ENCODE data around the gene JMJD6. TPM values are rescaled to one million over a fixed set of nuclear protein-coding genes. Genes with fewer than 3 reads are reported as not detected.
"Not testable (repeated sequence)": the region's sequence is repeated elsewhere in the genome, so short reads cannot be mapped to it uniquely, and the experiment has no call there.

JMJD6 gene
- total RNA-seq, 2 donors from 2014 or later: 17.7 to 40.5 TPM

DNA sequence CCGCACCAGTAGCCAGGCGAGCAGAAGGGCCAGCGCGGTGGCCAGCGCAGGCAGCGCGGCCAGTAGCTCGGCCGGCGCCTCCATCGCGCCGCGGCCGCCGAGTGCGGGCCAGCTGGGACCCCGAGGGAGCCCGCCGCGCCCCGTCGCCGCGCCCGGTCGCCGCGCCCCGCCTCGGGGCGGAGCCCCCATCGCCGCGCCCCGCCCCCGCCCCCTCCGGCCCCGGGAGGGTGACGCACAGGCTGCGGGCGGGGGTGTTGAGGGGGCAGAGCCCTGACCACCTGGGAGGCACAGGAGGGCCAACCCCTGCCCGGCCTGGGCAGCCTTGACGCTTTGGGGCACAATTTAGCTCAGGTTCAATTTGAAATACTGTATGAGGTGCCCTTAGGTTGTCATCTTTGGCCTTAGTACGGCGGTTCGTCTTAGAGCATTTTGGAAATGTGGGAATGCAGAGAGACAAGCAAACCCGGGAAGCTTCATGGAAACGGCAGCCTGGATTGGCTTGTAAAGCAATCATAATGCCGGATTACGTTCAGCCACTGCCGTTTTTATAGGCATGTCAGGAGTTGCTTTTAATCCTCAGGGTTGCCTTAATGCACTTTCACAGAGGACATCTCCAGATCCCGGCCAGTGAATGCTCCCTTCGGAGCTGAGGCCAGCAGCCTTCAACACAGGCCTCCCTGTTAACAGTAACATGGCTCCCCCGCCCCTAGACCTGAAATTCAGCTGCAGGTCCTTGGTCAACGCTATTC lies 15.4 kb downstream of the JMJD6 start, which contains the start of gene MXRA7:
Gene MXRA7, minus strand, starts transcription at position 103 of the 749 bp plus-strand sequence. Its CDS starts 19 bp downstream, at position 84.
- intact Hi-C loops (cut with DNase I): loop anchor here (5.0 kb wide), 2 partner anchors 39 to 154 kb away; no protein-coding TSS in a partner anchor
- H3K9me3 ChIP-seq: no peaks in the 10 kb centered on the region
- TF ChIP-seq POLR2A (IDR thresholded peaks at IDR 0.05): no peak
- peak; percentile 30 for TF ChIP-seq POLR2AphosphoS5 (IDR thresholded peaks at IDR 0.05)

DNA sequence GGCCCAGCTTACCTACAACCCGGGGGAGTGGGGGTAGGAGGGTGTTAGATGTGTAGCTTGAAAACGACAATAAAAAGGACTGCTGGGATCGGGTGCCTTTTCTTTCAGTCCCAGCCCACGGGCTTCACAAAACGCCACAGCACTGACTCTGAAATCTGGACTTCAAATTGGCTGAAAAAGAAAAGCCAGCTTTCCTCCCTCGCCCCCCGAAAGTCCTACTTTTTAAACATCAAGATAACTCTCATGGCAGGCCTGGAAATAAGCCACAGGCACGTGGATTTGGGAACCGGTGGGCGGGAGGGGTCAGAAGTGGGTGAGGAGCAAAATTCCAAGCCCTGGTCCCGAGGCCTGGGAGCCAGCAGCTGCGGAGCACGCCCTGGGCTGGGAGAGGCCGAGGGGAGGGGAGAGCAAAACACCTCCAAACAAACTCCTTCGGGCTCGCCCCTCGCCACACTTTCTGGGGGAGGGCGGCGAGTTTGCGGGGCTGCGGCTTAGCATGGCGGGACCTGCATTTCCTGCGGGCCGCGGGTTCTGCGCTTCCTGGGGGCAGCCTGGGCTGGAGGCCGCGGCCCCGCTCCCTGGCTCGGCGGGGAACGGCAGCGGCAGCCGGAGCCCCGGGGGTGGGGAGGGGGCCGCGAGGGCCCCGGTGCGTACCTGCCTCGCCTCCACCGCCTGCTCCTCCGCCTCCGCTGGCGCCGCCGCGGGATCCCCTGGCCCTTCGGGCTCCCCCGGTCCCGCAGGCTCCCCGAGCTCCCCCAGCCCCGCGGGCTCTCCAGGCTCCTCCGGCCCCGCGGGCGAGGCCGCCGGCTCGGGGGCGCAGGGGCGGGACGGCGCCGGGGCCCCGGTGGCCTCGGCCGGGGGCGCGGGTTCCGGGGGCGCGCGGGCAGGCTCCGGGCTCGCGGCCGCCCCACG lies 16.2 kb downstream of the JMJD6 start:
- H3K27ac ChIP-seq: peak overlapping the region; percentile 86
- DNase-seq (ENCODE audit: low spot score); H3K4me1 ChIP-seq (replicated peaks); H3K9me3 ChIP-seq; H3K36me3 ChIP-seq; H3K27me3 ChIP-seq (replicated peaks; ENCODE audit: insufficient read depth): not testable (repeated sequence)
- intact Hi-C loops (cut with DNase I): loop anchor here (1.0 to 5.0 kb wide), 3 partner anchors 16 to 153 kb away; partner anchors contain the start of genes JMJD6 and METTL23
- H3K4me3 ChIP-seq: peak overlapping the region; percentile 50 to 54
- 5% methylated on average over 22 of the region's 79 CpGs for WGBS

More for the DNA sequence above, 15.4 kb downstream of the JMJD6 start, which contains the start of gene MXRA7:
- peak within 1 kb of the TSS; percentile 50 to 54 for H3K4me3 ChIP-seq
- peak; percentile 58 for DNase-seq (ENCODE audit: low spot score)
- peaks cover 8% of the 10 kb centered on the region for H3K4me1 ChIP-seq (replicated peaks)
- H3K36me3 ChIP-seq: no peaks in the 10 kb centered on the region
- peak within 1 kb of the TSS; percentile 86 to 89 for H3K27ac ChIP-seq
- H3K27me3 ChIP-seq (replicated peaks; ENCODE audit: insufficient read depth): no peaks in the 10 kb centered on the region
- WGBS: 9% methylated on average over 14 of the region's 56 CpGs

DNA sequence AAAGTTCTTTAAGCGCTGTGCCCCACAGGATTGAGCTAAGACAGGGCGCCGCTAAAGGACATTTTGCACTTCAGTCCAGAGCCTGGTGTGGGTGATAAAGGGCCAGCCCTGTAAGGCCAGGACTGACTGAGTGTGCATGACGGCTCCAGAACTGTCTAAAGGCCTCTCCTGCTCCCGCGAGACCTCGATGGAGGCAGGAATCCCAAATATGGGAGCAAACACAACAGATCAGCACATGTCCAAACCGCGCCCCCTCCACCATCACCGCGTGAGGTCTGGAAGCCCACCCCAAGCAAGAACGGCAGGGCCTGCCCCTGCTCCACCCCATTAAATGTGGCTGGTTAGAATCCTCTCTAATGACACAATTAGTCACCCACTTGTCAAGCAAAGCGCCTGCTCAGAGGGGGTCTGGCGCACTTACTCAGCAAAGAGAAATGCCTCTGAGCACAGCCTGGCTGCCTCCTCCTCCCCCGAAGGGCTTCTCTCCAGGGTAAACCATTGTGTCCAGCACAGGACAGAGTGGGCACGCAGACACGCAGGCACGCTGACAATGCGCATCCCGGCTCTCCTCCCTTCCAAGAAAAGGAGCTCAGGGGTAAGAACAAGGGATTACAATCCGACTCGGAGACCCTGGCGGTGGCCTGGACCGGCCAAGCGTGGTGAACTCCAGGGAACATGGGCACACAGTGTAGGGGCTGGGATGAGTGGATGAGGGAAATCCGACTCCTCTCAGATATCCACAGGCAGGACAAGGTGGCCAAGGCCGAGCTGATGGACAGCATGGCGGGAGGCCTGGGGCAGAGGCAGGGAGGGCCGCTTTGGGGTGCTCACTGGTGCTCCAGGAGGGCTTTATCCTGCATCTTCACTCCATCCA lies 17.1 kb downstream of the JMJD6 start:
- Histone ChIP-seq H3K4me1 (replicated peaks) (peaks cover 8% of the 10 kb centered on the region), H3K4me3 (peak overlapping the region; percentile 50 to 54), H3K9me3 (no peaks in the 10 kb centered on the region), H3K27me3 (replicated peaks; ENCODE audit: insufficient read depth) (no peaks in the 10 kb centered on the region), H3K27ac (peak overlapping the region; percentile 86), H3K36me3 (no peaks in the 10 kb centered on the region)
- TF ChIP-seq, protein P1, sequence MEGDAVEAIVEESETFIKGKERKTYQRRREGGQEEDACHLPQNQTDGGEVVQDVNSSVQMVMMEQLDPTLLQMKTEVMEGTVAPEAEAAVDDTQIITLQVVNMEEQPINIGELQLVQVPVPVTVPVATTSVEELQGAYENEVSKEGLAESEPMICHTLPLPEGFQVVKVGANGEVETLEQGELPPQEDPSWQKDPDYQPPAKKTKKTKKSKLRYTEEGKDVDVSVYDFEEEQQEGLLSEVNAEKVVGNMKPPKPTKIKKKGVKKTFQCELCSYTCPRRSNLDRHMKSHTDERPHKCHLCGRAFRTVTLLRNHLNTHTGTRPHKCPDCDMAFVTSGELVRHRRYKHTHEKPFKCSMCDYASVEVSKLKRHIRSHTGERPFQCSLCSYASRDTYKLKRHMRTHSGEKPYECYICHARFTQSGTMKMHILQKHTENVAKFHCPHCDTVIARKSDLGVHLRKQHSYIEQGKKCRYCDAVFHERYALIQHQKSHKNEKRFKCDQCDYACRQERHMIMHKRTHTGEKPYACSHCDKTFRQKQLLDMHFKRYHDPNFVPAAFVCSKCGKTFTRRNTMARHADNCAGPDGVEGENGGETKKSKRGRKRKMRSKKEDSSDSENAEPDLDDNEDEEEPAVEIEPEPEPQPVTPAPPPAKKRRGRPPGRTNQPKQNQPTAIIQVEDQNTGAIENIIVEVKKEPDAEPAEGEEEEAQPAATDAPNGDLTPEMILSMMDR (IDR thresholded peaks at IDR 0.05): no peak
- TF ChIP-seq POLR2AphosphoS5 (IDR thresholded peaks at IDR 0.05): peak; percentile 73
- peak; percentile 44 for DNase-seq (ENCODE audit: low spot score)
- WGBS: 31% methylated on average over 29 of the region's 29 CpGs
- intact Hi-C loops (cut with DNase I): loop anchor here (1.0 kb wide), 1 partner anchor 17 kb away; the partner anchor contains the start of genes JMJD6 and METTL23

DNA sequence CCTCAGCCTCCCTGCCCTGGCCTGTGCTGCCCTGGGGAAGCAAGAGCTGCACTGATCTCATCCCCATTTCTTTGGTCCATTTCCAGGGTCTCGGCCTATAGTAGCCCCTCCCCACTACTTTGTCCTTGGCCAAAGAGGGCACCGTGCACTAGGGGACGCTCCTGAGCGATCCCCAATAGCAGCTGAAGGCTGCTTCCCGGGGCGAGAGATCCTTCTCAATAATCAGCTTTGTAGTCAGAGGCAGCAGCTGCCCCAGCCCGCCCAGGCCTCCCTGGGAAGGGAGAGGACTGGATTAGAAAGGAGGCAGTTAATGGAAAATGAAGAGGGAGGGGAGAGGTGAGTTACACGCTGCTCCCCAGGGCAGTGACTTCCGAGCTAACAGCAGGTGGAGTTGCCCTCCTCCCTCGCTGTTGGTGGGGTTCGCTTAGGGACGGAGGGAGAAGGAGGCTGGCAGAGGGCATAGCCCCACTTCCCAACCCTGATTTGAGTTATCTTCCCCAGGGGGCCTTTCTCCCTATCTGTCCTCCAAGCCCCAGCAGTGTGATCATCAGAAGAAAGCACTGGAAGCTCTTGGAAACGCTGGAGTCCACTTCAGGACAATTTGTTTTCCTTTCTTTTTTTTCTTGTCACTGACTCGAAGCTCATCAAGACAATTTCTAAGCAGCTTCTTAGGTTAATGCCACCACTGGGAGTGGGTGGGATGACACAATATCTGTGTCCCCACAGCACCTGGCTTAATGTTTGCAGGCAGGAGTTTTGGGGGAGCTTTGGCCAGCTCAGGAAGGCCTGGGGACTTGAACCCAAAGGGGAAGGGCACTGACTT lies 18.2 kb downstream of the JMJD6 start:
- H3K27me3 ChIP-seq (replicated peaks; ENCODE audit: insufficient read depth): no peaks in the 10 kb centered on the region
- H3K9me3 ChIP-seq: no peaks in the 10 kb centered on the region
- no peak for DNase-seq (ENCODE audit: low spot score)
- intact Hi-C loops (cut with DNase I): no loop called here
- no peaks in the 10 kb centered on the region for H3K36me3 ChIP-seq
- peaks cover 8% of the 10 kb centered on the region for H3K4me1 ChIP-seq (replicated peaks)
- WGBS: 42% methylated on average over 14 of the region's 14 CpGs
- peak overlapping the region; percentile 86 for H3K27ac ChIP-seq
- TF ChIP-seq POLR2A (IDR thresholded peaks at IDR 0.05): no peak
- TF ChIP-seq POLR2AphosphoS5 (IDR thresholded peaks at IDR 0.05): no peak
- TF ChIP-seq, protein P1 (IDR thresholded peaks at IDR 0.05): no peak
- no peak overlapping the region for H3K4me3 ChIP-seq

DNA sequence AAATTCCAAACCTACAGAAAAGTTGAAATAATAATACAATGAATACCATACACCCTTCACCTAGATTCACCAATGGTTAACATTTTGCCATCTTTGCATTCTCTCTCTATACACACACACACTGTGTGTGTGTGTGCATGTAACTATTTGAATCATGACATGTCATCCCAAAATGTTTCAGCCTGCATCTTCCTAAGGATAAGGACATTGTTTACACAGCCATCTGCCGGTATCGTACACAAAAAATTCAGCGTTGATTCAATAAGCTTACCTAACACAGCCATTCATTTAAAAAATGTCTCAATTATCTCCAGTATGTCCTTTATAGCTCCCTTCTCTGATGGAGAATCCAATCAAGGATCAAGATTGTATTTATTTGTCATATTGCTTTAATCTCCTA lies 19.6 kb downstream of the JMJD6 start:
- TF ChIP-seq POLR2A (IDR thresholded peaks at IDR 0.05): no peak
- Histone ChIP-seq H3K4me1 (replicated peaks) (peaks cover 7% of the 10 kb centered on the region), H3K36me3 (no peaks in the 10 kb centered on the region), H3K27ac (no peak overlapping the region), H3K4me3 (no peak overlapping the region), H3K9me3 (no peaks in the 10 kb centered on the region), H3K27me3 (replicated peaks; ENCODE audit: insufficient read depth) (no peaks in the 10 kb centered on the region)
- no peak for DNase-seq (ENCODE audit: low spot score)
- WGBS: 70% methylated on average over 3 of the region's 3 CpGs
- intact Hi-C loops (cut with DNase I): no loop called here
